Measurements from ENCODE around the gene CALHM5. TPM values are rescaled to one million over a fixed set of nuclear protein-coding genes. Genes with fewer than 3 reads are reported as not detected.

Gene CALHM5
- total RNA-seq, 2 experiments from 2014 or later, result not detected

GRCh38 chr6:116507324-116507723 lies 4.1 kb upstream of the CALHM5 start:
- no peak for TF ChIP-seq CTCF (IDR thresholded peaks at IDR 0.05)
- ChIA-PET CTCF (interaction anchor here (1.5 kb wide), 1 partner anchor 10 kb away, joined by 3 read pairs; no protein-coding TSS in a partner anchor), POLR2A (no interaction called here)
- no peaks in the 10 kb centered on the region for H3K36me3 Mint-ChIP-seq (ENCODE audit: low read depth)
- intact Hi-C loops (cut with micrococcal nuclease), result no loop called here
- H3K27me3 Mint-ChIP-seq, result peaks cover 15% of the 10 kb centered on the region
- no peak for DNase-seq
- peaks cover 7% of the 10 kb centered on the region for H3K9me3 Mint-ChIP-seq
- H3K4me3 Mint-ChIP-seq, result no peak overlapping the region
- ATAC-seq, result no peak
- H3K27ac Mint-ChIP-seq, result no peak overlapping the region
- H3K4me1 Mint-ChIP-seq (ENCODE audit: low read depth), result no peaks in the 10 kb centered on the region

DNA sequence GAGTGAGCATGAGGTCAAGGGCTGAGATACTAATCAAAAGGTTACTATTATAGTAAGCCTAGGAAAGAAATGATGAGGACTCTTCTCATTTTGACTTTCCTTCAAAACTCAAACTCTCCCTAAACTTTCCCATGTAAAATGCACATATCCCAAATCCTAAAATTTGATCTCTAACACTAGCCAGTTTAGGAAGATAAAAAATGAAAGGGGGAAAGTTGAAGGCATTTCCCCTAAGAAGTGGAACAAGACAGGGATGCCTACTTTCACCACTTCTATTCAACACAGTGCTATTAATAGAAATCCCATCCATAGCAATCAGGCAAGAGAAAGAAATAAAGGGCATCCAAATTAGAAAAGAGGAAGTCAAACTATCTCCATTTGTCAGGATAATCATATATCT lies 2.9 kb upstream of the CALHM5 start:
- Mint-ChIP-seq H3K27me3 (peaks cover 7% of the 10 kb centered on the region), H3K36me3 (ENCODE audit: low read depth) (no peaks in the 10 kb centered on the region), H3K4me3 (no peak overlapping the region), H3K4me1 (ENCODE audit: low read depth) (no peaks in the 10 kb centered on the region), H3K27ac (no peak overlapping the region), H3K9me3 (peaks cover 7% of the 10 kb centered on the region)
- TF ChIP-seq CTCF (IDR thresholded peaks at IDR 0.05), result no peak
- POLR2A ChIA-PET, result no interaction called here
- DNase-seq (no peak), ATAC-seq (no peak)
- CTCF ChIA-PET, result no interaction called here
- intact Hi-C loops (cut with micrococcal nuclease), result no loop called here

DNA sequence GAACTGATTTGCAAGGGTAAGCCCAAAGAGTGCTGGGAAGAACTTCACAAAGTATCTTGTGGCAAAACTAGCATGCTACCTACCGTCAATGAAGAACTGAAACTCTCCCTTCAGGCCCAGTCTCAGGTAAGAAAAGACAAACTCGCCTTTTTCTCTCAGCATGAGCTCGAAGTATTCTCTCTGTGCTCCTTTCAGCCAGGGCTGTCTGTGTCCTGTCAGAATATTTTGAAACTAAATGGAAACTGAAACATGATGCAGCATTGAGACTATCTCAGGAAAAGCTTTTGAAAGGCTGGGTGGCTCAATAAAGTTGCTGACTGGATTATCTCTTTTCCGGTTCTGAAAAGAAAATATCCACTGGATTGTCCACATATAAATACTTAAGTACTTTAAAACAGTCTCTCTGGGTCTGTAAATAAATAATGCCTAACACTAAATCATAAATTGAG lies 696 bp downstream of the CALHM5 start:
- TF ChIP-seq CTCF (IDR thresholded peaks at IDR 0.05), result no peak
- Mint-ChIP-seq H3K36me3 (ENCODE audit: low read depth) (no peaks in the 10 kb centered on the region), H3K27me3 (peaks cover 2% of the 10 kb centered on the region), H3K9me3 (peaks cover 7% of the 10 kb centered on the region), H3K4me1 (ENCODE audit: low read depth) (no peaks in the 10 kb centered on the region), H3K4me3 (no peak overlapping the region), H3K27ac (no peak overlapping the region)
- ATAC-seq, result no peak
- intact Hi-C loops (cut with micrococcal nuclease), result no loop called here
- no peak for DNase-seq
- POLR2A ChIA-PET, result no interaction called here
- CTCF ChIA-PET, result interaction anchor here (1.0 to 1.8 kb wide), 5 partner anchors 15 to 68 kb away, joined by 3 to 6 read pairs (median 4); no protein-coding TSS in a partner anchor

DNA sequence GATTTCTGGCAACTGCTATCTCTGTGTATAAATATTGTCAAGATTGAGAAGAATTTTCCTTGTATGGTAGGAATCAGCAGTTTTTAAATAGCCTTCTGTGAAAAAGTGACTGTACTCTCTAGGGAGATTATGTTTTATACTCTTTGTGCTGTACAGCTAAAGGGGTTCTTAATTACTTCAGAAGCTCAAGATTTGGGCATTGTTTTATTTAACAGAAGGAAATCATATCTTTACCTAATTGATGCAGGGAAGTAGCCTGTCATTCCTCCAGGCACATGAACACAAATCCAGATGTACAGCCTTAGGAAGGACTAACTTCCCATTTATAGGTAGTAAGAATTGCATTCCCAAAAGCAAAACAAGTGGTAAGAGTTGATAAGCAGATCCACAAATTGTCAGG lies 1.3 kb downstream of the CALHM5 start:
- no peak overlapping the region for H3K4me3 Mint-ChIP-seq
- intact Hi-C loops (cut with micrococcal nuclease), result no loop called here
- H3K9me3 Mint-ChIP-seq, result peaks cover 7% of the 10 kb centered on the region
- ChIA-PET CTCF (interaction anchor here (1.1 to 1.8 kb wide), 5 partner anchors 21 to 68 kb away, joined by 3 to 6 read pairs (median 3); no protein-coding TSS in a partner anchor), POLR2A (no interaction called here)
- DNase-seq, result no peak
- no peak overlapping the region for H3K27ac Mint-ChIP-seq
- no peak for ATAC-seq
- no peak for TF ChIP-seq CTCF (IDR thresholded peaks at IDR 0.05)
- peaks cover 2% of the 10 kb centered on the region for H3K27me3 Mint-ChIP-seq
- H3K36me3 Mint-ChIP-seq (ENCODE audit: low read depth), result no peaks in the 10 kb centered on the region
- no peaks in the 10 kb centered on the region for H3K4me1 Mint-ChIP-seq (ENCODE audit: low read depth)

DNA sequence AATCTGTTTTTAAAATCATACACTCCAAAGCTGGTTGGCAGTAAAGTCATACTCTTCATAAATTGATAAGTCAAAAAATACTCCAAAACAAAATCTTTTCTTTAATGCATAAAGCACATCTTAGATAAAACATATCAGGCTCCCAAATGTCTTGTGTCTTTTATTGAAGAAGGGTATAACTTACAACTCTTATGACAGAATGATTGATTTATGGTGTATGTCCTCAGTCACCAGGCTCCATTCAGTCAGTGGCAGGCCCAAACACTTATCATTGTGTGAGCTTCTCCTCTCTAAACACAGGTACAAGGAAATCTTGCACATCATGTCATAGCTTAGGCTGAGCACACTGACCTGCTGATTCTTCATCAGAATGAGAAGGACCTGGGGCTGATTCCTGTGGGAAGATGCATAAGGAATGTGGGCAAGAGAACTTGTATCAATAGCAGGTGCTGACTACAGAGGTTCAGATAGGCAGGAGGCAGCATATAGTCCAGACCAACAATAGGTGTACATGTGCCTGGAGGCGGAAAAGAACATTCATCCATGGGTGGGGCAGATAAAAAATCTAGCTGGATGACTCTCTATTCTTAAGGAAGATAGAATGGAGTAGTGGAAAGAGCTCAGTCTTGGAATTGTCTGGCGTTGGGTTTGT lies 1.9 kb downstream of the CALHM5 start:
- no peak for TF ChIP-seq CTCF (IDR thresholded peaks at IDR 0.05)
- DNase-seq (no peak), ATAC-seq (no peak)
- Mint-ChIP-seq H3K4me3 (no peak overlapping the region), H3K36me3 (ENCODE audit: low read depth) (no peaks in the 10 kb centered on the region), H3K27me3 (peaks cover 2% of the 10 kb centered on the region), H3K27ac (no peak overlapping the region), H3K9me3 (peaks cover 7% of the 10 kb centered on the region), H3K4me1 (ENCODE audit: low read depth) (no peaks in the 10 kb centered on the region)
- intact Hi-C loops (cut with micrococcal nuclease), result no loop called here
- ChIA-PET POLR2A (no interaction called here), CTCF (interaction anchor here (0.8 to 3.2 kb wide), 6 partner anchors 10 to 225 kb away, joined by 3 to 12 read pairs (median 3); no protein-coding TSS in a partner anchor)
